OCI-LY7 (cell line): ENCODE results near the gene MSLN. TPM values are rescaled to one million over a fixed set of nuclear protein-coding genes. Genes with fewer than 3 reads are reported as not detected.

Source experiments
- BruUV-seq: library from RNA; stranded (reverse); fragments of 400-500 nt; replicated peaks from 2 replicates; lab custom pipeline; 2021; lab: Mats Ljungman, UMichigan
- CTCF ChIA-PET: fragments of 300-600 bp; sonication (Branson Sonifier 250); formaldehyde crosslinking; loops from one replicate; lab custom pipeline; 2022; ENCODE audit warnings: antibody characterized with exemption; ENCODE audit not compliant: unreplicated experiment; lab: Charles Lee
- POLR2A ChIA-PET: fragments of 300-600 bp; sonication (Branson Sonifier 250); formaldehyde crosslinking; loops from one replicate; lab custom pipeline; 2022; ENCODE audit warnings: antibody characterized with exemption; lab: Charles Lee
- DNase-seq: peaks from one replicate; pipeline ENCODE4 v3.0.0-alpha.2; 2015; ENCODE audit warnings: low spot score
- H2AFZ ChIP-seq: fragments of 200-600 bp; sonication (generic), shearing (Covaris generic); 2 replicates; pipeline ENCODE4 v1.6.1; 2014; ENCODE audit warnings: mild to moderate bottlenecking, antibody characterized with exemption, low read length, moderate library complexity
- H3K27ac ChIP-seq: fragments of 200-600 bp; sonication (generic); 2 replicates; pipeline ENCODE4 v1.5.1; 2014; ENCODE audit warnings: mixed run types, low read depth, mild to moderate bottlenecking, moderate library complexity, low read length, inconsistent platforms; ENCODE audit not compliant: poor library complexity, severe bottlenecking
- H3K36me3 ChIP-seq: fragments of 200-600 bp; sonication (generic); 2 replicates; pipeline ENCODE4 v1.6.1; 2014; ENCODE audit warnings: mild to moderate bottlenecking, antibody characterized with exemption, low read length, moderate library complexity, mixed read lengths; ENCODE audit not compliant: insufficient read depth
- H3K4me1 ChIP-seq: fragments of 200-600 bp; sonication (generic); 2 replicates; pipeline ENCODE4 v1.5.1; 2014; ENCODE audit warnings: mild to moderate bottlenecking, low read length; ENCODE audit not compliant: insufficient read depth, poor library complexity, severe bottlenecking
- H3K4me2 ChIP-seq: fragments of 200-600 bp; sonication (generic); 2 replicates; pipeline ENCODE4 v1.6.1; 2014; ENCODE audit warnings: mild to moderate bottlenecking, low read length
- H3K4me3 ChIP-seq: fragments of 200-600 bp; sonication (generic); 2 replicates; pipeline ENCODE4 v1.5.1; 2014; ENCODE audit warnings: mild to moderate bottlenecking, low read depth, low read length; ENCODE audit not compliant: poor library complexity, severe bottlenecking
- H3K79me2 ChIP-seq: fragments of 200-600 bp; sonication (generic); 2 replicates; pipeline ENCODE4 v1.6.1; 2016; ENCODE audit warnings: low read depth, mild to moderate bottlenecking, low read length, moderate library complexity, mixed read lengths; ENCODE audit not compliant: insufficient read depth
- H3K9me2 ChIP-seq: fragments of 200-600 bp; sonication (generic); 2 replicates; pipeline ENCODE4 v1.6.1; 2016; ENCODE audit warnings: mild to moderate bottlenecking, low read length, mixed read lengths; ENCODE audit not compliant: insufficient read depth
- H3K9me3 ChIP-seq: fragments of 200-600 bp; sonication (generic); 2 replicates; pipeline ENCODE4 v1.6.1; 2014; ENCODE audit warnings: mild to moderate bottlenecking, mixed run types, low read length, mixed read lengths
- H4K20me1 ChIP-seq: fragments of 200-600 bp; sonication (generic); 2 replicates; pipeline ENCODE4 v1.6.1; 2014; ENCODE audit warnings: mild to moderate bottlenecking, antibody characterized with exemption, low read length, moderate library complexity, mixed read lengths; ENCODE audit not compliant: insufficient read depth
- CTCF ChIP-seq: fragments of 200-600 bp; sonication (generic); conservative IDR thresholded peaks from 2 replicates; pipeline ENCODE4 v1.5.1; 2014; ENCODE audit warnings: mild to moderate bottlenecking, antibody characterized with exemption, low read length, moderate library complexity, mixed read lengths
- EZH2phosphoT487 ChIP-seq: fragments of 200-600 bp; sonication (generic); IDR thresholded peaks from 2 replicates; pipeline ENCODE4 v1.6.1; 2018; ENCODE audit warnings: low read depth, borderline replicate concordance, mild to moderate bottlenecking, mixed run types, antibody characterized with exemption, low read length, moderate library complexity, mixed read lengths
- intact Hi-C: fragments of 100-400 bp; cut with micrococcal nuclease; formaldehyde crosslinking; loops from one replicate; pipeline ENCODE4 v1.10.0; 2022; ENCODE audit not compliant: unreplicated experiment
- total RNA-seq, 2 experiments: library from RNA; depleted of rRNA in 1 of 2; stranded (reverse); fragments of >200 nt in 1 of 2; shearing (Covaris generic) in 1 of 2; gene quantifications; 2 replicates each; pipeline ENCODE4 v1.2.3, GENCODE V29; 2014 to 2022

MSLN gene
- total RNA-seq, 2 experiments from 2014 or later, result 0.13 to 0.44 TPM

GRCh38 chr16:800834-801511 is 40.4 kb downstream of the MSLN start:
- TF ChIP-seq CTCF, result no peak
- TF ChIP-seq EZH2phosphoT487, result no peak
- no TSS peak for BruUV-seq
- ChIA-PET POLR2A (no interaction called here), CTCF (no interaction called here)
- Histone ChIP-seq H3K4me2 (no peak overlapping the region), H3K4me3 (no peak overlapping the region), H4K20me1 (no peaks in the 10 kb centered on the region), H3K9me2 (no peaks in the 10 kb centered on the region), H3K36me3 (peaks cover 29% of the 10 kb centered on the region), H3K27ac (no peak overlapping the region), H2AFZ (no peak overlapping the region), H3K79me2 (no peaks in the 10 kb centered on the region), H3K9me3 (no peaks in the 10 kb centered on the region), H3K4me1 (peaks cover 6% of the 10 kb centered on the region)
- intact Hi-C loops, result no loop called here
- no peak for DNase-seq

GRCh38 chr16:801584-802363 is 41.2 kb downstream of the MSLN start:
- POLR2A ChIA-PET, result no interaction called here

More at GRCh38 chr16:801584-802363, 41.2 kb downstream of the MSLN start:
- H3K79me2 ChIP-seq, result no peaks in the 10 kb centered on the region
- no peak overlapping the region for H2AFZ ChIP-seq
- H3K4me3 ChIP-seq, result no peak overlapping the region
- H3K36me3 ChIP-seq, result peaks cover 21% of the 10 kb centered on the region
- H4K20me1 ChIP-seq, result no peaks in the 10 kb centered on the region
- no peak overlapping the region for H3K4me2 ChIP-seq
- no peak for DNase-seq
- H3K4me1 ChIP-seq, result peaks cover 6% of the 10 kb centered on the region
- H3K27ac ChIP-seq, result no peak overlapping the region
- intact Hi-C loops, result no loop called here
- H3K9me3 ChIP-seq, result no peaks in the 10 kb centered on the region
- CTCF ChIA-PET, result no interaction called here
- H3K9me2 ChIP-seq, result no peaks in the 10 kb centered on the region
- no TSS peak for BruUV-seq
- TF ChIP-seq CTCF, result no peak
- no peak for TF ChIP-seq EZH2phosphoT487
